HS-5 (cell line): ENCODE measurements around the gene OR1F1.
"Not testable (repeated sequence)": the region's sequence is repeated elsewhere in the genome, so short reads cannot be mapped to it uniquely, and the experiment has no call there.

Experiments used
- DNase-seq: peaks from one replicate; pipeline ENCODE4 v3.0.0-alpha.2; 2012; ENCODE audit warnings: low read depth

Gene OR1F1

GRCh38 chr16:3173892-3174617, 13.9 kb upstream of the OR1F1 start:
- no peak for DNase-seq

GRCh38 chr16:3174618-3175148, 13.3 kb upstream of the OR1F1 start:
- DNase-seq, result no peak

- no peak for DNase-seq
These were observed 12.6 kb upstream of the OR1F1 start for GRCh38 chr16:3175157-3176093.

GRCh38 chr16:3179651-3180050, 8.4 kb upstream of the OR1F1 start:
- DNase-seq, result no peak

GRCh38 chr16:3180445-3180878, 7.5 kb upstream of the OR1F1 start:
- DNase-seq, result no peak

GRCh38 chr16:3182293-3182607, 5.8 kb upstream of the OR1F1 start:
- not testable (repeated sequence) for DNase-seq

- no peak for DNase-seq
These were observed 5.2 kb upstream of the OR1F1 start for GRCh38 chr16:3182608-3183444.

GRCh38 chr16:3183445-3184139, 4.4 kb upstream of the OR1F1 start:
- no peak for DNase-seq

GRCh38 chr16:3186946-3187690, 886 bp upstream of the OR1F1 start:
- no peak for DNase-seq

GRCh38 chr16:3188675-3188924, 596 bp downstream of the OR1F1 start:
- DNase-seq, result no peak

- no peak for DNase-seq
These were observed 1.2 kb downstream of the OR1F1 start for GRCh38 chr16:3188925-3189825.

- no peak for DNase-seq
These were observed 1.9 kb downstream of the OR1F1 start for GRCh38 chr16:3189869-3190268.

GRCh38 chr16:3190949-3191353, 2.9 kb downstream of the OR1F1 start:
- DNase-seq, result no peak

- no peak for DNase-seq
These were observed 4.5 kb downstream of the OR1F1 start for GRCh38 chr16:3192476-3193019.

- no peak for DNase-seq
These were observed 5.5 kb downstream of the OR1F1 start for GRCh38 chr16:3193221-3194212.

GRCh38 chr16:3194792-3195191, 6.8 kb downstream of the OR1F1 start:
- no peak for DNase-seq

GRCh38 chr16:3195975-3196374, 8.0 kb downstream of the OR1F1 start:
- no peak for DNase-seq

GRCh38 chr16:3197694-3198333, 9.8 kb downstream of the OR1F1 start:
- DNase-seq, result not testable (repeated sequence)
